HEK293T (cell line): ENCODE measurements around the gene ANTXR2.

ENCODE experiments used
- CTCF ChIA-PET: fragments of 350-600 bp; formaldehyde crosslinking; extraction: SDS; loops from one replicate; lab custom pipeline; 2021; ENCODE audit warnings: antibody characterized with exemption, inconsistent platforms; lab: Yijun Ruan, JAX
- POLR2A ChIA-PET: fragments of 350-600 bp; formaldehyde crosslinking; extraction: SDS; loops from one replicate; lab custom pipeline; 2020; ENCODE audit warnings: antibody characterized with exemption, inconsistent platforms; lab: Yijun Ruan, JAX
- DNase-seq: peaks from one replicate; pipeline ENCODE4 v3.0.0; 2012; ENCODE audit warnings: mixed read lengths; ENCODE audit errors: extremely low spot score
- ARNT ChIP-seq: fragments of 450-650 bp; IDR thresholded peaks from 2 replicates; pipeline ENCODE4 v1.6.1; 2017; ENCODE audit warnings: mild to moderate bottlenecking
- BHLHE40 ChIP-seq: fragments of 450-650 bp; IDR thresholded peaks from 2 replicates; pipeline ENCODE4 v1.6.1; 2016; ENCODE audit warnings: mild to moderate bottlenecking, moderate library complexity, borderline replicate concordance
- CTBP1 ChIP-seq: fragments of 450-650 bp; IDR thresholded peaks from 2 replicates; pipeline ENCODE4 v1.6.1; 2016; ENCODE audit warnings: borderline replicate concordance
- ELF4 ChIP-seq: fragments of 450-650 bp; IDR thresholded peaks from 2 replicates; pipeline ENCODE4 v1.6.1; 2017; ENCODE audit warnings: antibody characterized with exemption
- FOXA1 ChIP-seq: fragments of 450-650 bp; IDR thresholded peaks from 2 replicates; pipeline ENCODE4 v1.6.1; 2016; ENCODE audit warnings: mild to moderate bottlenecking
- FOXK2 ChIP-seq: fragments of 450-650 bp; IDR thresholded peaks from 2 replicates; pipeline ENCODE4 v1.6.1; 2016; ENCODE audit warnings: mild to moderate bottlenecking
- FOXM1 ChIP-seq: fragments of 450-650 bp; IDR thresholded peaks from 2 replicates; pipeline ENCODE4 v1.6.1; 2017; ENCODE audit warnings: mild to moderate bottlenecking, borderline replicate concordance
- HDGF ChIP-seq: fragments of 450-650 bp; IDR thresholded peaks from 2 replicates; pipeline ENCODE4 v1.6.1; 2017; ENCODE audit warnings: antibody characterized with exemption, borderline replicate concordance
- L3MBTL2 ChIP-seq: fragments of 450-650 bp; conservative IDR thresholded peaks from 2 replicates; pipeline ENCODE4 v1.6.1; 2016; ENCODE audit warnings: mild to moderate bottlenecking
- LEF1 ChIP-seq: fragments of 450-650 bp; IDR thresholded peaks from 2 replicates; pipeline ENCODE4 v1.6.1; 2017; ENCODE audit warnings: mild to moderate bottlenecking, borderline replicate concordance
- NFRKB ChIP-seq: fragments of 450-650 bp; IDR thresholded peaks from 2 replicates; pipeline ENCODE4 v1.6.1; 2016; ENCODE audit warnings: mild to moderate bottlenecking, moderate library complexity
- SP1 ChIP-seq: fragments of 450-650 bp; IDR thresholded peaks from 2 replicates; pipeline ENCODE4 v1.6.1; 2017
- SUZ12 ChIP-seq: fragments of 450-650 bp; IDR thresholded peaks from 2 replicates; pipeline ENCODE4 v1.6.1; 2016; ENCODE audit warnings: mild to moderate bottlenecking
- TARDBP ChIP-seq: fragments of 450-650 bp; IDR thresholded peaks from 2 replicates; pipeline ENCODE4 v1.6.1; 2016
- ZNF384 ChIP-seq: fragments of 450-650 bp; IDR thresholded peaks from 2 replicates; pipeline ENCODE4 v1.6.1; 2016
- TF ChIP-seq, protein P1 (sequence below): fragments of 450-650 bp; IDR thresholded peaks from 2 replicates; pipeline ENCODE4 v1.6.1; 2016

The ANTXR2 gene

DNA sequence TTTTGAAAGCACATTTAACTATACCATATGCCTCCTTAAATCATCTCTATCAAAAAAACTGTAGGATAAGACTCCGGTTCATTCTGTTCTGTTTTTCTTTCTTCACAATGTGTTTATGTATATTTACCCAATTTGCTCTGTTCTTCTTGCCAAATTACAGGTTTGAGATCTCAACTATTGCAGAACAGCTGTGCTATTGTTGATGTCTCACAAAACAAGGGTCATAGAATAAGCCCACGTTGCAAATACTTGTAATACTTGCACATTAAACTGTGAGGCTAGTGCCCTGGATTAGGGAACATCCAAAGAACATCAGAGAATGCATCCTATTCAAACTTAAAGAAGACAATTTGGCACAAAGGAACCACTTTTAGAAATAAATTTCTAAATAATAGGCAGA is 45.4 kb downstream of the ANTXR2 start:
- TF ChIP-seq ELF4 = no peak
- TF ChIP-seq BHLHE40 = no peak
- no peak for TF ChIP-seq LEF1
- no peak for TF ChIP-seq FOXM1
- TF ChIP-seq, protein P1, sequence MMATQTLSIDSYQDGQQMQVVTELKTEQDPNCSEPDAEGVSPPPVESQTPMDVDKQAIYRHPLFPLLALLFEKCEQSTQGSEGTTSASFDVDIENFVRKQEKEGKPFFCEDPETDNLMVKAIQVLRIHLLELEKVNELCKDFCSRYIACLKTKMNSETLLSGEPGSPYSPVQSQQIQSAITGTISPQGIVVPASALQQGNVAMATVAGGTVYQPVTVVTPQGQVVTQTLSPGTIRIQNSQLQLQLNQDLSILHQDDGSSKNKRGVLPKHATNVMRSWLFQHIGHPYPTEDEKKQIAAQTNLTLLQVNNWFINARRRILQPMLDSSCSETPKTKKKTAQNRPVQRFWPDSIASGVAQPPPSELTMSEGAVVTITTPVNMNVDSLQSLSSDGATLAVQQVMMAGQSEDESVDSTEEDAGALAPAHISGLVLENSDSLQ = no peak
- TF ChIP-seq HDGF = no peak
- TF ChIP-seq CTBP1 = no peak
- TF ChIP-seq FOXK2 = no peak
- no peak for TF ChIP-seq NFRKB
- no peak for TF ChIP-seq SUZ12
- no peak for TF ChIP-seq ZNF384
- no peak for TF ChIP-seq ARNT
- TF ChIP-seq SP1 = no peak
- no peak for TF ChIP-seq TARDBP
- no peak for TF ChIP-seq FOXA1
- TF ChIP-seq L3MBTL2 = no peak
- DNase-seq = no peak
- CTCF ChIA-PET = interaction anchor here (0.7 kb wide), 1 partner anchor 101 kb away, joined by 3 read pairs; no protein-coding TSS in a partner anchor
- POLR2A ChIA-PET = no interaction called here

DNA sequence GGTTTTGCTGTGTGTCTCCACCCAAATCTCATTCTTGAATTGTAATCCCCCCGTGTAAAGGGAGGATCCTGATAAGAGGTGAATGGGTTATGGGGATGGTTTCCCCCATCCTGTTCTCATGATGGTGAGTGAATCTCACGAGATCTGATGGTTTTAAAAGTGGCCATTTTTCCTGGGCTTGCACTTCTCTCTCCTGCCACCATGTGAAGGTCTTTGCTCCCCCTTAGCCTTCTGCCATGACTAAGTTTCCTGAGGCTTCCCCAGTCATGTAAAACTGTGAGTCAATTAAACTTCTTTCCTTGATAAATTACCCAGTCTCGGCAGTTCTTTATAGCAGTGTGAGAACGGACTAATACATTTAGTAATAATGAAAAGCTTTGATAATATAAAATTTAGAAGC is 46.9 kb downstream of the ANTXR2 start:
- TF ChIP-seq BHLHE40 = no peak
- ChIA-PET POLR2A (no interaction called here), CTCF (no interaction called here)
- DNase-seq = no peak

DNA sequence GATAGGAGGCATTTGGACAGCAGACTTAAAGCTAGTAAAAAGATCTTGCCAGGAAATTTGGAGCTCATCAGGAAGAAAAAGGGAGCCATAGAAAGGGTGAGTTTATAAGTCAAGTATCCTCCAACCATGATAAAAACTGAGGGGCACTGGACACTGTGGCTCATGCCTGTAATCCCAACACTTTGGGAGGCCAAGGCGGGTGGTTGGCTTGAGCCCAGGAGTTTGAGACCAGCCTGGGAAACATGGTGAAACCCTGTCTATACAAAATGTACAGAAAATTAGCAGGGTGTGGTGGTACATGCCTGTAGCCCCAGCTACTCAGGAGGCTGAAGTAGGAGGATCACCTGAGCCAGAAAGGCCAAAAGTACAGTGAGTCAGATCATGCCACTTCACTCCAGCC is 48.7 kb downstream of the ANTXR2 start:
- ChIA-PET POLR2A (no interaction called here), CTCF (no interaction called here)
- no peak for DNase-seq
- TF ChIP-seq ELF4 = no peak
- TF ChIP-seq FOXA1 = no peak
- TF ChIP-seq ZNF384 = no peak

DNA sequence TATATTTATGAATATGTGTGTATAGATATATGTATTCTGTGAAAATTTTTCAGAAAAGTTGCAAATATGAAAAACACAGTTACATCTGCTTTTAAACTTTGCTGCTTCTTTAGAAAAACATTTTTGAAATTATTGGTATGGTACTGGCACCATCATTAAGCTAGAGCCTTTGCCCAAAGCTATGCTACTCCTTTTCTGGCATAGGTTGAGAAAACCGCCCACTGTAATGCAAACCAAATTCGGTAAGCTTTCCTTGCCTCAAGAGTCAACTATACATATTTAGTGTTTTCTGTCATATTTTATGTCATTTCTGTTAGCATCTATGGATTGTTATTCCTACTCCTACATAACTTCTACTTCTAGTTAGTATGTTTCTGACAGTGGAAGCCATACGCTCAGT is 50.7 kb downstream of the ANTXR2 start:
- POLR2A ChIA-PET = no interaction called here
- CTCF ChIA-PET = no interaction called here
- no peak for DNase-seq
- TF ChIP-seq ELF4 (no peak), LEF1 (no peak), L3MBTL2 (no peak), TARDBP (no peak), HDGF (no peak), SUZ12 (no peak), BHLHE40 (no peak), ARNT (no peak), FOXM1 (no peak), SP1 (no peak), FOXK2 (no peak), NFRKB (no peak), ZNF384 (no peak)
- TF ChIP-seq, protein P1 = no peak

DNA sequence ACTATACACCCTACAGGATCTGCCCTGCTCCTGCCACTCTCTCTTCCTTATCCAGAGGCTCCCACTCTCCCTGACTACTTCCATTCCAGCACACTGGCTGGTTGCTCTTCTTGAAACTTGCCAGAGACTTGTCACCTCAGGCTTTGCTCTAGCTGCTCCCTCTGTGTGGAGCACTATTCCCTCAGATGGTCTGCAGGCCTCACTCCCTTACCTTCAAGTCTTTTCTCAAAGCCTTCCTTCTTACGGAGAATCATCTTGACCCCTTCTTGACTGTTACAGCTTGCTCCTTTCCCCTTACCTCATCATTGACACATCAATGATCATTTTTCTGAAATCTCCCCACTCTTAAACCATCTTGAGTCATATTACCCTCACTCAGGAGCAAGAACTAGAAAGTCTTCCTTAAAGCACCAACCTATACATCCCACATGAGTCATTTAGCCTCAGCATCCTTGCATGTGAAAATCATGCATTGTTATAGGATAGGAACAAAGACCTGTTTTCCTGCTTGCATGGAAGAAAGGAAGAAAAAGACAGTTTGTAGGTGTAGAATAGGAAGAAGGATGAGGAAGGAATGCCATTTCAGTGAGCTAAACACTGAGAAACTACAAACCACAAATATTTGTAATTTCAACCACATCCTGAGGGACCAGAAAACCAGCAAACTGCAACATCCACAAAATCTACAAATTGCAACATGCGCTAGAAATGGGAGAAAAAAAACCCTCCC is 55.7 kb downstream of the ANTXR2 start:
- no peak for TF ChIP-seq L3MBTL2
- no peak for TF ChIP-seq ZNF384
- TF ChIP-seq FOXM1 = no peak
- no peak for TF ChIP-seq SP1
- TF ChIP-seq TARDBP = no peak
- TF ChIP-seq SUZ12 = no peak
- TF ChIP-seq FOXA1 = no peak
- no peak for TF ChIP-seq BHLHE40
- no peak for TF ChIP-seq ARNT
- TF ChIP-seq CTBP1 = no peak
- TF ChIP-seq FOXK2 = no peak
- TF ChIP-seq LEF1 = no peak
- TF ChIP-seq, protein P1 = no peak
- no peak for TF ChIP-seq HDGF
- TF ChIP-seq ELF4 = no peak
- TF ChIP-seq NFRKB = no peak
- POLR2A ChIA-PET = no interaction called here
- CTCF ChIA-PET = no interaction called here
- DNase-seq = no peak

DNA sequence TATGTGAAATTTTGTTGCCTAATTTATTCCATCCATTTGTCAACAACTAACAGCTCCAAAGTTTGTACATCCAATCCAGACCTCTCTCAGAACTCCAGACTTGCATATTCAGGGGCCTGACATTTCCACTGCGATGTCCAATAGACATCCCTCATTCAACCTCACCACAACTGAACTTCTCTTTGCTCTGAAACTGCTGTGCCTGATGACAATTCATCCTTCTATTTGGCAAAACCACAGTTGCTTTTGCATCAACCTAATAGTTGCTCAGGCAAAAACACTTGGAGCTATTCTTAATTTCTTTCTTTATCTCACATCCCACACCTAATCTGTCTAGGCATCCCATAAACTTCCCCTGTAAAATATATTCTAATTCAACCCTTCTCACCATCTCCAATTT is 56.5 kb downstream of the ANTXR2 start:
- TF ChIP-seq, protein P1 = no peak
- TF ChIP-seq FOXA1 (no peak), ARNT (no peak), CTBP1 (no peak), BHLHE40 (no peak), LEF1 (no peak), ZNF384 (no peak), SUZ12 (no peak), TARDBP (no peak), ELF4 (no peak), NFRKB (no peak), L3MBTL2 (no peak), FOXK2 (no peak), FOXM1 (no peak), SP1 (no peak), HDGF (no peak)
- ChIA-PET POLR2A (no interaction called here), CTCF (no interaction called here)
- DNase-seq = no peak
